GM21515 (cell line): ENCODE data around the gene NANOS2.

Experiments
- ATAC-seq: cut with Tn5 transposase; IDR thresholded peaks from one replicate; pipeline ENCODE4 v1.9.1; 2021; ENCODE audit not compliant: unreplicated experiment

The NANOS2 gene

GRCh38 chr19:45929247-45929646, 14.7 kb upstream of the NANOS2 start:
- ATAC-seq, result no peak

DNA sequence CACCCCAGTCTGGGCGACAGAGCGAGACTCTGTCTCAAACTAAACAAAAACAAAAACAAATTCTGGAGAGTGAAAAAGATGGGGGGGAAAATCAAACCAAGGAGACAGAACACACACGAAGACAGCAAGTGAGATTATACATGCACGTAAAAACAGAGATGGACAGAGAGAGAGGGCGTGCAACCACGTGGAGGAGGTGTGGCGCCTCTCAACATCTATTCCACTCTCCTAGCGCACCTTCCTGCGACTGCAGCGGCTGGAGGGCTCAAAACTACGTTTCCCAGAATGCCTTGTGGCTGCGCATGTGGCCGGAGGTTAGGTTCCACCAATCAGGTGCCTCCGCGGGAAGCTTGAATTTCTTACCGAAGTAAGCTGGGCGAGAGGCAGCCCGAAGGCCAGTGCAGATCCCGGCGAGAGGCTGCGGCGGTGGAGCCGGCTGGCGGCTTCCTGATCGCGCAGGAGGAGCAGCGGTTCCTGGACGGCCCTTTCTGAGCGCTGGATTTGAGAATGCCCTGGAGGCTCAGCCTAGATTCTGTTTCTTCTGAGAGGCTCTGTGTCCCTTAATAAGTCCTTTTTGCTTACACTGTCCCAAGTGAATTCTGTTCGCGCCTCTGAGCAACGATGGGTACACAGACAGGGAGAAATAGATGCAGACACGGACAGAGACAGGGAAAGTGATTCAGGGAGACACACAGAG, 13.1 kb upstream of the NANOS2 start:
- ATAC-seq, result no peak

GRCh38 chr19:45924891-45925447, 10.4 kb upstream of the NANOS2 start:
- ATAC-seq, result no peak

- ATAC-seq, result no peak
Observed at GRCh38 chr19:45922281-45922680, 7.7 kb upstream of the NANOS2 start.

DNA sequence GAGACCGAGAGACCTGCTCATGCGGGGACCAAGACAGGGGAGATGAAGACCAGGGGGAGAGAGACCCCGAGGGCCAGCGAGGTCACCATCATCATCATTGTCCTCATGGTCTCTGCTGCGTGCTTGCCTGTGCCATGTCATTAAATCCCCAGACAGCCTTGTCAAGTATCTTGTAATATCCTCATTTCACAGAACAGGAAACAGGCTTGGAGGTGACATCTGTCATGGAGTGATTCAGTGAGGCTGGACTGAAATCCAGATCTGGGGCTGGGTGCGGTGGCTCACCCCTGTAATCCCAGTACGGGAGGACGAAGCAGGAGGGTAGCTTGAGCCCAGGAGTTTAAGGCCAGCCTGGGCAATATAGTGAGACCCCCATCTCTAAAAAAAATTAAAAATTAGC, 5.9 kb upstream of the NANOS2 start:
- no peak for ATAC-seq

DNA sequence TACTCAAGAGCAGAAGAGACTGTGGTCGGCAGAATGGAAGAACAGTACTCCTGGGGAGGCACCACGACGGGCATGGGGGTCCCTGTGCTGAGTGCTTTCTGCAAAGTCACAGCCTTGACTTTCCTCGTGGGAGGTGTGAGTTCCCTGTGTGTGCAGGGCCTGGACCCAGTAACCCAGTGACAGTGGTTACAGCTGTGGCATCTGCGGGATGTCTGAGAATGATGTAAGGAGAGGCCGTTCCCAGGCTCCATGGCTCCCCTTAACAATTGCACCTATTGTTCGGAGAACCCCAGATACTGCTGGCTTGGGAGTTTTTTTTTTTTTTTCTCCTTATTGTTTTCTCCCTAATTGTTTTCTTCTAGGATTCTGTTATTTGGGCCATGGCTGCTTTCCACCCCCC, 5.1 kb upstream of the NANOS2 start:
- no peak for ATAC-seq

DNA sequence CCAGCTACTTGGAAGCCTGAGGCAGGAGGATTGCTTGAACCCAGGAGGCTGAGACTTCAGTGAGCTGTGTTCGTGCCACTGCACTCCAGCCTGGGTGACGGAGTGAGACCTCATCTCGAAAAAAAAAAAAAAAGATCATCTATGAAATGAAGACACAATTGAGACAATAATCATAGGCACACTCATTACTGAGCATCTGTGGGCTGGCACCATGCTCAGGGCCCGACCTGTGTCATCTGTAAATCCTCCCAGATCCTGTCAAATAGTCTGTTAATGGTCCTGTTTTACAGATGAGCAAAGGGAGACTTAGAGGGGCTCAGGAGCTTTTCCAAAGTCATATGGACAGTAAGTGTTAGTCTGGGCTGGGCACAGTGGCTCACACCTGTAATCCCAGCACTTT, 4.1 kb upstream of the NANOS2 start:
- ATAC-seq, result no peak

DNA sequence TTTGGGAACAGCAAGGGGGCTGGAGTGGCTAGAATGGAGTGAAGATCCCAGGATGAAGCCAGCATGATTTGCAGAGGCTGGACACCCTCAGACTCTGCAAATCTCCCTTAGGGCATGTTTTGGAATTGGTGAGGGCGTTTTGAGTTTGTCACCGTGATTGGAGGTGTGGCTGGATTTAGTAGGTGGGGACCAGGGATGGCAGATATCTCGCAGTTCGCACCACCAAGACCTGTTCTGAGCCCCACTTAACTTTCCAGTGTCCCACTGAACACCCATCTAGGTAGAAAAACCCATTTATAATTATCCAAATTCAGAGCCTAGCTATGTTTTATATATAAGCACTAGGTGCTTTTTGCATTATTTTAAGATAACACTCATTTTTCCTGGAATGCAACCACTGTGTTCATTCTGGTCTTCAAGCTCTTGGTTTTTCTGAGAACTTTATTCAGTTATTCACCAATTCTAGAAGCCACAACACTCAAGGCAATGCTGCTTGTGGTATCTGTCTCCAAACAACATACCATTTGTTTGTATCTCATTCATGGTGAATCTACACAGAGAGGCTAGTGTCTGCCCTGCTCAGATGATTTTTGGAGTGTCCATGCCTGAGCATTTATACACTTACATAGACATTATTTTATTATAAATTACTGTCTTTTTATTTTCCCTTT, 3.0 kb upstream of the NANOS2 start:
- ATAC-seq, result no peak

GRCh38 chr19:45911291-45911690, 3.3 kb downstream of the NANOS2 start:
- no peak for ATAC-seq

DNA sequence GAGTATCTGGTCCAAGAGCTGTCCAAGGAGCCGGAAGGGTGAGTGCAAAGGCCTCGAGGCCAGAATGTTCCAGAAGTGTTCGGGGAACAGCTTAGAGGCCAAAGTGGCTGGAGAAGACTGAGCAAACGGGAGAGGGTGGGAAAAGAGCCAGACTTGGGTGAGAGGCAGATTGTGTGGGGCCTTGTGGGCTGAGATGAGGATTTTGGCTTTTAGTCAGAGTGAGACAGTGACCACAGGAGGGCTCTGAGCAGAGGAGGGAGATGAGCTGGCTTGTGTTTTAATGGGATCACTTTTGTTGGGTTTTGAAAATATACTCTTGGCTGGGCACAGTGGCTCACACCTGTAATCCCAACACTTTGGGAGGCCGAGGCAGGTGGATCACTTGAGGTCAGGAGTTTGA, 5.6 kb downstream of the NANOS2 start:
- no peak for ATAC-seq

DNA sequence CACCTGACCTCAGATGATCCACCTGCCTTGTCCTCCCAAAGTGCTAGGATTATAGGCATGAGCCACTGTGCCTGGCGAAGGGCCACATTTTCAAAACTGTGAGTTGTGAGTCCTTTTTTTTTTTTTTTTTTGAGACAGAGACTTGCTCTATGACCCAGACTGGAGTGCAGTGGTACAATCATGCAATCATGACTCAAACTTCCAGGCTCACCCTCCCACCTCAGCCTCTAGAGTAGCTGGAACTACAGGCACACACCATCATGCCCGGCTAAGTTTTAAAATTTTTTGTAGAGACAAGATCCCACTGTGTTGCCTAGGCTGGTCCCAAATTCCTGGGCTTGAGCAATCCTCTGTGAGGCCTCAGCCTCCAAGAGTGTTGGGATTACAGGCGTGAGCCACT, 8.4 kb downstream of the NANOS2 start:
- no peak for ATAC-seq

DNA sequence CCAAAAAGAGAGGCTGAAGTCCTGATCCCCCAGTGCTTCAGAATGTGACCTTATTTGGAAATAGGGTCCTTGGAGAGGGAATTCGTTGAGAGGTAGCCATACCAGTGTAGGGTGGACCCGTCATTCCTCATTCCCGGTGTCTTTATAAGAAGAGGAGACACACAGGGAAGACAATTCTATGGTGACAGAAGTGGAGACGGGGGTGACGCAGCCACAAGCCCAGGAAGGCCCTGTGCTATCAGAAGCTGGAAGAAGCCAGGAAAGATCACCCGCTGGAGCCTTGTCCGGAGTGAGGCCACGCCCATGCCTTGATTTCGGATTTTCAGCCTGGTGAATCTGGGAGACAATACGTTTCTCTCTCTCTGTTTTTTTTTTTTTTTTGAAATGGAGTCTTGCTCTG, 9.6 kb downstream of the NANOS2 start:
- no peak for ATAC-seq

- peak; percentile 83 for ATAC-seq
Observed at GRCh38 chr19:45902651-45903625, 11.6 kb downstream of the NANOS2 start.

- no peak for ATAC-seq
Observed at GRCh38 chr19:45901912-45902650, 12.5 kb downstream of the NANOS2 start, which contains the start of gene MYPOP. Gene MYPOP, minus strand, starts transcription at chr19:45902613. Its CDS starts 840 bp downstream, at chr19:45901773.

- ATAC-seq, result no peak
Observed at GRCh38 chr19:45901432-45901911, 13.1 kb downstream of the NANOS2 start.

- ATAC-seq, result no peak
Observed at GRCh38 chr19:45900738-45901431, 13.7 kb downstream of the NANOS2 start.

DNA sequence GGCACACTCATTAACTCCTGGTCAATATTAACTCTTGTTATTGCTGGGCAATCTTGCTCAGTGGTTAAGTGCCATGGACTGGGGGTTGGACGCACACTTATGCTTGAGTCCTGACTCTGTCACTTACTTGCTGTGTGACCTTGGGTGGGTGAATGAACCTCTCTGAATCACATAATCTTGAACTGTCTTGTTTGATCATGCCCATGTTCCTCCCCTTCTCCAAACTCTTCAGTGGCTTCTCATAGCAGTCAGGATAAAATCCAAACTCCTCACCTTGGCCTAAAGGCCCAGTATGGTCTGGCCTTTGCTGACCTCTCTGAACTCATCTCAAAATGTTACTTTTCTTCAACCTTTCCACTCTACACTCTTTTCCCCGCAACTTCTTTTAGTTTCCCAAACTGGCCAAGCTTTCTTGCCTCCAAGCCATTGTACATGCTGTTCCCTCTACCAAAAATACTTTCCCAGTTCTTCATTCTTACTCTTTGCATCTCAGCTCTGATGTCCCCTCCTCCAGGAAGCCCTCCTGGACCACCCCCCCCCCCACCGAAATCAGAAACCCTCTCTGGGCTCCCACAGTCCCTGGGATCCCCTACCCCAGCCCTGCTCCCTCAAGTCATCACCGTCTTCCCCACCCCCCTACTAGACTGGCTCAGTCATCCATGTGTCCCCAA, 14.5 kb downstream of the NANOS2 start:
- no peak for ATAC-seq

DNA sequence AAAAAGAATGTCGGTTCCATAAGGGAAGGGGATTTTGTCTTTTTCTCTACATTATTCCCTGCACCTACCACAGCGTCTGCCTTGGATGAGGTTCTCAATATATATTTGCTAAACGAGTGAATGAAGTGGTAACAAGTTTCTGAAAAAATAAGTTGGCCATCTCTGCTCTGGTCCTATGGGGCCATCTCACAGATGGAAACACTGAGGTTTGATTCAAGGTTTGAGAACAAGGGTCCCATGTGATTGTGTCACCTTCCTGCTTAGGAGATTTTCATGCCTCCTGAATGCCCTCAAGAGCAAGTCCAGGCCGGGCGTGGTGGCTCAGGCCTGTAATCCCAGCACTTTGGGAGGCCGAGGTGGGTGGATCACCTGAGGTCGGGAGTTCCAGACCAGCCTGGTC, 15.3 kb downstream of the NANOS2 start:
- ATAC-seq, result no peak

GRCh38 chr19:45897261-45897812, 17.2 kb downstream of the NANOS2 start:
- ATAC-seq, result no peak
